Suprapubic skin (tissue), 4 donors: ENCODE data around the gene TBC1D17. TPM values are rescaled to one million over a fixed set of nuclear protein-coding genes. Genes with fewer than 3 reads are reported as not detected.
A peak's percentile ranks its signal among the peaks of the same experiment; 100 is the strongest.

ENCODE experiments used
- DNase-seq, 2 donors: peaks; one replicate each; pipeline ENCODE4 v3.0.0-alpha.2; 2019; ENCODE audit warnings: low spot score in 2 of 2
- H3K27ac ChIP-seq: fragments of 200-600 bp; sonication (generic); one replicate; pipeline ENCODE4 v1.5.1; 2019
- H3K27me3 ChIP-seq: fragments of 200-600 bp; sonication (generic); one replicate; pipeline ENCODE4 v1.5.1; 2019
- H3K36me3 ChIP-seq: fragments of 200-600 bp; sonication (generic); one replicate; pipeline ENCODE4 v1.5.1; 2019
- H3K4me1 ChIP-seq: fragments of 200-600 bp; sonication (generic); one replicate; pipeline ENCODE4 v1.5.1; 2019
- H3K4me3 ChIP-seq: fragments of 200-600 bp; sonication (generic); one replicate; pipeline ENCODE4 v1.5.1; 2019; ENCODE audit warnings: mild to moderate bottlenecking
- H3K9me3 ChIP-seq: fragments of 200-600 bp; sonication (generic); one replicate; pipeline ENCODE4 v1.5.1; 2019
- EP300 ChIP-seq: sonication (generic); formaldehyde crosslinking; IDR thresholded peaks from one replicate; pipeline ENCODE4 v1.6.1; 2017; ENCODE audit warnings: antibody characterized with exemption
- POLR2A ChIP-seq, 2 donors: fragments of 450-650 bp; IDR thresholded peaks; one replicate each; pipeline ENCODE4 v1.6.1; 2017; ENCODE audit warnings: antibody characterized with exemption in 2 of 2, mild to moderate bottlenecking in 2 of 2, moderate library complexity in 2 of 2
- POLR2AphosphoS5 ChIP-seq, 3 donors: sonication (generic); formaldehyde crosslinking; IDR thresholded peaks; one replicate each; pipeline ENCODE4 v1.6.1; 2017; ENCODE audit warnings: antibody characterized with exemption in 3 of 3
- WGBS: methylation state at CpG from one replicate; pipeline ENCODE4 v1.1.5; 2018; 5-methylcytosine and 5-hydroxymethylcytosine counted together
- total RNA-seq, 4 donors: library from RNA; depleted of rRNA; stranded (reverse); fragments of >200 nt; gene quantifications; one replicate each; pipeline ENCODE4 v1.1.0, GENCODE V29; 2016
- TF ChIP-seq, protein P1 (sequence below), 2 donors: fragments of 200-600 bp in 1 of 2; fragments of 450-650 bp in 1 of 2; sonication (generic) in 1 of 2; IDR thresholded peaks; one replicate each; pipeline ENCODE4 v1.5.1; 2016 to 2019; ENCODE audit warnings: antibody characterized with exemption in 2 of 2, mild to moderate bottlenecking in 1 of 2, moderate library complexity in 1 of 2

TBC1D17 gene
- total RNA-seq, 4 donors from 2014 or later: 40.5 to 93.4 (median 59.4) TPM

DNA sequence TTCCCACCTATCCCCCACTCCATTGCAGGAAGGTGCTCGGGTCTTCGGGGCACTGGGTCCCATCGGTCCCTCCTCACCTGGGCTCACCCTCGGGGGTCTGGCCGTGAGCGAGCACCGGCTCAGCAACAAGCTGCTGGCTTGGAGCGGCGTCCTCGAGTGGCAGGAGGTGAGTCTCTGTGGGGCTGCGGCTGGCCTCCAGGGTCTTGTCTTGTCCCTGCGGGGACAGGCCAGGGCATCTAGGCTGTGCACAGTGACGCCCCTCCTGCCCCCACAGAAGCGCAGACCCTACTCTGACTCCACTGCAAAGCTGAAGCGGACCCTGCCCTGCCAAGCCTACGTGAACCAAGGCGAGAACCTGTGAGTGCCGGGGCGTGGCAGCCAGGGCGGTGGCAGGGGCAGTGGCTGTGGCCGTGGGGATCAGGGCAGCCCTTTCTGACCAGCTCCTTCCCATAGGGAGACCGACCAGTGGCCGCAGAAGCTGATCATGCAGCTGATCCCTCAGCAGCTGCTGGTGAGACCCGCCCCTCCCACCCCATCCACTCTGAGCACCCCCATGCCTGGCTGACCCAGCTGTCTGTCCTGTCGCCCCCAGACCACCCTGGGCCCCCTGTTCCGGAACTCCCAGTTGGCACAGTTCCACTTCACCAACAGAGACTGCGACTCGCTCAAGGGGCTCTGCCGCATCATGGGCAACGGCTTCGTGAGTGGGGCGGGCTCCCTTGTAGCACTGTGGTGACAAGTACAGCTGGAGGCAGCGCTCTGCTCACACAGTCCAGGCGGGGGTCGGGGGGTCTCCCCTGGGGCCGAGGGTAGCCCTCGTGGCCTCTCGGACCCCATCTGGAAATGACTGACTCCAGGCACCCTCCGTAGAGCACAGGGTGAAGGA is 22.9 kb upstream of the TBC1D17 start:
- Histone ChIP-seq H3K4me1 (peaks cover 37% of the 10 kb centered on the region), H3K27ac (no peak overlapping the region), H3K27me3 (no peaks in the 10 kb centered on the region), H3K36me3 (peaks cover 51% of the 10 kb centered on the region), H3K9me3 (no peaks in the 10 kb centered on the region), H3K4me3 (no peak overlapping the region)
- TF ChIP-seq EP300 (no peak), POLR2A (IDR thresholded peaks at IDR 0.05) (no peak), POLR2AphosphoS5 (IDR thresholded peaks at IDR 0.05) (no peak)
- TF ChIP-seq, protein P1, sequence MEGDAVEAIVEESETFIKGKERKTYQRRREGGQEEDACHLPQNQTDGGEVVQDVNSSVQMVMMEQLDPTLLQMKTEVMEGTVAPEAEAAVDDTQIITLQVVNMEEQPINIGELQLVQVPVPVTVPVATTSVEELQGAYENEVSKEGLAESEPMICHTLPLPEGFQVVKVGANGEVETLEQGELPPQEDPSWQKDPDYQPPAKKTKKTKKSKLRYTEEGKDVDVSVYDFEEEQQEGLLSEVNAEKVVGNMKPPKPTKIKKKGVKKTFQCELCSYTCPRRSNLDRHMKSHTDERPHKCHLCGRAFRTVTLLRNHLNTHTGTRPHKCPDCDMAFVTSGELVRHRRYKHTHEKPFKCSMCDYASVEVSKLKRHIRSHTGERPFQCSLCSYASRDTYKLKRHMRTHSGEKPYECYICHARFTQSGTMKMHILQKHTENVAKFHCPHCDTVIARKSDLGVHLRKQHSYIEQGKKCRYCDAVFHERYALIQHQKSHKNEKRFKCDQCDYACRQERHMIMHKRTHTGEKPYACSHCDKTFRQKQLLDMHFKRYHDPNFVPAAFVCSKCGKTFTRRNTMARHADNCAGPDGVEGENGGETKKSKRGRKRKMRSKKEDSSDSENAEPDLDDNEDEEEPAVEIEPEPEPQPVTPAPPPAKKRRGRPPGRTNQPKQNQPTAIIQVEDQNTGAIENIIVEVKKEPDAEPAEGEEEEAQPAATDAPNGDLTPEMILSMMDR (IDR thresholded peaks at IDR 0.05): no peak
- 89% methylated on average over 17 of the region's 39 CpGs for WGBS
- peak in 1 of 2 donors; percentile 66 for DNase-seq

DNA sequence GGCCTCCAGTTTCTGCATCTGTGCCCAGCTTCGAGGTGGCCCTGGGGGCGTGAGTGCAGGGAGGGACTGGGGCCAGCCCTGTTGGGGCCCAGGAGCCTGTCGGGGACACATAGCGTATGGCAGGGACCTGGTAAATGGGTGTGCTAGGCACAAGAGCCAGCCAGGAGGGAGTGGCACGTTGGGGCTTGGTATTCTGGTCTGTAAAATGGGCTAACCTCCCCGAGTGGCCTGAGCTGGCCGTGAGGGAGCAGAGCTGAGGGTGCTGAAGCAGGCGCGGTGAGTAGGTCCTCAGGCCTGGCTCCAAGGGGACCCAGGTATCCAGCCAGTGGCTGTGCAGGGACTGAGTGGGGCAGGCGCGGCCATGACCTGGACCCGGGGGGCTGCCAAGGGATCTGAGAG is 22.2 kb upstream of the TBC1D17 start:
- no peaks in the 10 kb centered on the region for H3K27me3 ChIP-seq
- WGBS: 83% methylated on average over 12 of the region's 12 CpGs
- peaks cover 57% of the 10 kb centered on the region for H3K36me3 ChIP-seq
- no peak overlapping the region for H3K4me3 ChIP-seq
- TF ChIP-seq, protein P1 (IDR thresholded peaks at IDR 0.05): no peak
- H3K9me3 ChIP-seq: no peaks in the 10 kb centered on the region
- no peak for DNase-seq
- H3K4me1 ChIP-seq: peaks cover 30% of the 10 kb centered on the region
- H3K27ac ChIP-seq: no peak overlapping the region

- peaks cover 34% of the 10 kb centered on the region for H3K4me1 ChIP-seq
- 87% methylated on average over 15 of the region's 21 CpGs for WGBS
- H3K27ac ChIP-seq: no peak overlapping the region
- no peak overlapping the region for H3K4me3 ChIP-seq
- H3K36me3 ChIP-seq: peaks cover 63% of the 10 kb centered on the region
- no peaks in the 10 kb centered on the region for H3K27me3 ChIP-seq
- H3K9me3 ChIP-seq: no peaks in the 10 kb centered on the region
- TF ChIP-seq EP300 (no peak), POLR2A (IDR thresholded peaks at IDR 0.05) (no peak), POLR2AphosphoS5 (IDR thresholded peaks at IDR 0.05) (no peak)
- TF ChIP-seq, protein P1 (IDR thresholded peaks at IDR 0.05): no peak
- peak in 1 of 2 donors; percentile 63 for DNase-seq
These were observed 21.6 kb upstream of the TBC1D17 start for GRCh38 chr19:49855676-49856573.

DNA sequence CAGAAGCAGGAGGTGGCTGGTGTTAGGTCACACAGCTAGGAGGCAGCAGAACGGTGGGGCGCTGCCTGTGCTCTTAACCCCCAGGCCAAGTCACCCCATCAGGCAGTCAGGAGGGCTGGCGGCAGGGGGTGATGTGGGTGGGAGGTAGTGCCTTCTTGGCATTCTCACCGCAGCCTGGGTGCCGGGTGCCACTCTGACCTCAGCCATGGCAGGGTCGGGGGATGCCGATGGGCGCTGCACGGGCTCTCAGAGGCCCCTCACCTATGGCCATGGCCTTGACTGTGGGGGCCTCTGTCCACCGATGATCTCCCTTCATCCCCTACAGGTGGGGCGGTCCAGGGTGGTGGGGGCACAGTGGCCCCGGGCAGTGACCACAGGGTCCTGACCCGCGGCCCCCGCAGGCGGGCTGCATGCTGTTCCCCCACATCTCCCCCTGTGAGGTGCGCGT is 20.9 kb upstream of the TBC1D17 start:
- WGBS: no CpG with 5 or more reads among the region's 18 CpGs
- Histone ChIP-seq H3K4me1 (peaks cover 40% of the 10 kb centered on the region), H3K36me3 (peaks cover 69% of the 10 kb centered on the region), H3K9me3 (no peaks in the 10 kb centered on the region), H3K27me3 (no peaks in the 10 kb centered on the region), H3K27ac (no peak overlapping the region), H3K4me3 (no peak overlapping the region)
- no peak for TF ChIP-seq EP300
- peak in 1 of 2 donors; percentile 64 for DNase-seq

- no peak for TF ChIP-seq POLR2AphosphoS5 (IDR thresholded peaks at IDR 0.05)
- no peak for TF ChIP-seq EP300
- no peak for TF ChIP-seq POLR2A (IDR thresholded peaks at IDR 0.05)
- TF ChIP-seq, protein P1 (IDR thresholded peaks at IDR 0.05): no peak
- Histone ChIP-seq H3K36me3 (peaks cover 75% of the 10 kb centered on the region), H3K4me3 (no peak overlapping the region), H3K27me3 (no peaks in the 10 kb centered on the region), H3K27ac (no peak overlapping the region), H3K9me3 (no peaks in the 10 kb centered on the region), H3K4me1 (peaks cover 34% of the 10 kb centered on the region)
- peak in 1 of 2 donors; percentile 61 for DNase-seq
- WGBS: 94% methylated on average over 14 of the region's 26 CpGs
These were observed 20.3 kb upstream of the TBC1D17 start for GRCh38 chr19:49857061-49857837.
